ENCODE results near the gene DCAF11. TPM values are rescaled to one million over a fixed set of nuclear protein-coding genes. Genes with fewer than 3 reads are reported as not detected.

The DCAF11 gene
- total and polyA plus RNA-seq, 2 of the 13 experiments (the other 11 are each of a cell fraction or from before 2014, with no cell fraction given) = 150 to 257 TPM

DNA sequence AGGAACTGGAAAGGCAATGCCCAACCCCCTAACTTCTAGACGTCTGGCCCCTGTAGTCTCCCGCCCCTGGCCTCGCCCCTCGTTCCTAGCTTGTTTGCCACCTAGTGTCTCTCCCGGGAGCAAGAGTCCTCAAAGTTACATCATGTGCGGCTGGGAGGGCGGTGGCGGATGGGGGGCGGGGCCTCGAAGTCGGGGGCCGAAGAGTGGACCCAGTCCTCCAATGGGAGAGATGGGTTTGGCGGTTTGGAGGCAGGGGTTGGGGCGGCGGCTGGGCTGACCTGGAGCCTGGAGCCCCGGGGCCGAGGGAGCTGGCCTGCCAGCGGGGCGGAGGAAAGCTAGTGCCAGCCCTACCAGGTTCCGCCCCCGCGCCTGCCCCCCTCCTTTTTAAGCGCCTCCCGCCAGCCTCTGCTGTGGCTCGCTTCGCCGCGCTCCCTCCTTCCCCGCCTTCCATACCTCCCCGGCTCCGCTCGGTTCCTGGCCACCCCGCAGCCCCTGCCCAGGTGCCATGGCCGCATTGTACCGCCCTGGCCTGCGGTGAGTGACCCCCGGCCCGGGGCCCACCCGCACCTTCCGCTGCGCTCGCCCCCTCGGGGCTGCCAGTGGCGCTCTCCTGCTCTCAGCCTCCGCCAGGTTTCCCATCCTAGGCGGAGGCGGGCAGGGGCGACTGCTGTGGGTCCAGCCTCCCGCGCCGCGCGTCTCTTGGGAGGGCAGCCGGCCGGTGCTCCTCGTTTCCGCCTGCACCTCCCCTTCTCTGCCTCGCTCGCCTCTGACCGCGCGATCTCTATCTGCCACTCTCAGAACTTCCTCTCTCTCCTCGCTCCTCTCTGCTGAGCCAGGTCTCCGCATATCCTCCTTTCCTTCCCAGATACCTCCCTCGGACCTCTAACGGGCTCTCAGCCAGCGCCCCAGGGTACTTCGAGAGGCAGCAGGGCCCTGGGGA is 20.4 kb upstream of the DCAF11 start, which contains the start of gene PCK2 (continued):
- TF ChIP-seq, protein P1, sequence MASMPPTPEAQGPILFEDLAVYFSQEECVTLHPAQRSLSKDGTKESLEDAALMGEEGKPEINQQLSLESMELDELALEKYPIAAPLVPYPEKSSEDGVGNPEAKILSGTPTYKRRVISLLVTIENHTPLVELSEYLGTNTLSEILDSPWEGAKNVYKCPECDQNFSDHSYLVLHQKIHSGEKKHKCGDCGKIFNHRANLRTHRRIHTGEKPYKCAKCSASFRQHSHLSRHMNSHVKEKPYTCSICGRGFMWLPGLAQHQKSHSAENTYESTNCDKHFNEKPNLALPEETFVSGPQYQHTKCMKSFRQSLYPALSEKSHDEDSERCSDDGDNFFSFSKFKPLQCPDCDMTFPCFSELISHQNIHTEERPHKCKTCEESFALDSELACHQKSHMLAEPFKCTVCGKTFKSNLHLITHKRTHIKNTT (CRISPR knock-in tag; IDR thresholded peaks at IDR 0.05) = peak; percentile 92; the same call in 1 of the 2 replicates
- TF ChIP-seq, protein P2, sequence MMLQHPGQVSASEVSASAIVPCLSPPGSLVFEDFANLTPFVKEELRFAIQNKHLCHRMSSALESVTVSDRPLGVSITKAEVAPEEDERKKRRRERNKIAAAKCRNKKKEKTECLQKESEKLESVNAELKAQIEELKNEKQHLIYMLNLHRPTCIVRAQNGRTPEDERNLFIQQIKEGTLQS (CRISPR knock-in tag; IDR thresholded peaks at IDR 0.05) = peak; percentile 66
- TF ChIP-seq HOXA3 (CRISPR knock-in tag; IDR thresholded peaks at IDR 0.05) (peak; percentile 79), GATA4 (IDR thresholded peaks at IDR 0.05; ENCODE audit: borderline replicate concordance, low read depth) (peak; percentile 97), ZNF557 (CRISPR knock-in tag; IDR thresholded peaks at IDR 0.05) (peak; percentile 80), PAX8 (CRISPR knock-in tag; IDR thresholded peaks at IDR 0.05; ENCODE audit: borderline replicate concordance) (peak; percentile 91; the same call in 1 of the 2 replicates), ZSCAN22 (CRISPR knock-in tag; IDR thresholded peaks at IDR 0.05) (no peak), TOPORS (CRISPR knock-in tag; IDR thresholded peaks at IDR 0.05) (peak; percentile 96), ZNF619 (CRISPR knock-in tag; IDR thresholded peaks at IDR 0.05) (peak; percentile 88; the same call in 1 of the 2 replicates), GZF1 (CRISPR knock-in tag; IDR thresholded peaks at IDR 0.05) (peak; percentile 94), POGZ (CRISPR knock-in tag; IDR thresholded peaks at IDR 0.05) (peak; percentile 81), ZNF777 (CRISPR knock-in tag; IDR thresholded peaks at IDR 0.05) (peak; percentile 91), ZNF746 (CRISPR knock-in tag; IDR thresholded peaks at IDR 0.05) (no peak), NFKBIZ (CRISPR knock-in tag; IDR thresholded peaks at IDR 0.05) (peak; percentile 96), ZNF883 (CRISPR knock-in tag; IDR thresholded peaks at IDR 0.05; ENCODE audit: not compliant biosample characterization) (peak; percentile 99), ONECUT2 (CRISPR knock-in tag; IDR thresholded peaks at IDR 0.05) (peak; percentile 68; the same call in 1 of the 2 replicates), PPARG (CRISPR knock-in tag; conservative IDR thresholded peaks at IDR 0.05) (peak; percentile 75)
- TF ChIP-seq, protein P3, sequence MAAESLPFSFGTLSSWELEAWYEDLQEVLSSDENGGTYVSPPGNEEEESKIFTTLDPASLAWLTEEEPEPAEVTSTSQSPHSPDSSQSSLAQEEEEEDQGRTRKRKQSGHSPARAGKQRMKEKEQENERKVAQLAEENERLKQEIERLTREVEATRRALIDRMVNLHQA (CRISPR knock-in tag; IDR thresholded peaks at IDR 0.05) = no peak
- TF ChIP-seq, protein P4, sequence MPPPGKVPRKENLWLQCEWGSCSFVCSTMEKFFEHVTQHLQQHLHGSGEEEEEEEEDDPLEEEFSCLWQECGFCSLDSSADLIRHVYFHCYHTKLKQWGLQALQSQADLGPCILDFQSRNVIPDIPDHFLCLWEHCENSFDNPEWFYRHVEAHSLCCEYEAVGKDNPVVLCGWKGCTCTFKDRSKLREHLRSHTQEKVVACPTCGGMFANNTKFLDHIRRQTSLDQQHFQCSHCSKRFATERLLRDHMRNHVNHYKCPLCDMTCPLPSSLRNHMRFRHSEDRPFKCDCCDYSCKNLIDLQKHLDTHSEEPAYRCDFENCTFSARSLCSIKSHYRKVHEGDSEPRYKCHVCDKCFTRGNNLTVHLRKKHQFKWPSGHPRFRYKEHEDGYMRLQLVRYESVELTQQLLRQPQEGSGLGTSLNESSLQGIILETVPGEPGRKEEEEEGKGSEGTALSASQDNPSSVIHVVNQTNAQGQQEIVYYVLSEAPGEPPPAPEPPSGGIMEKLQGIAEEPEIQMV (CRISPR knock-in tag; IDR thresholded peaks at IDR 0.05; ENCODE audit: low read depth) = peak; percentile 90; the same call in 1 of the 2 replicates
- TF ChIP-seq, protein P5, sequence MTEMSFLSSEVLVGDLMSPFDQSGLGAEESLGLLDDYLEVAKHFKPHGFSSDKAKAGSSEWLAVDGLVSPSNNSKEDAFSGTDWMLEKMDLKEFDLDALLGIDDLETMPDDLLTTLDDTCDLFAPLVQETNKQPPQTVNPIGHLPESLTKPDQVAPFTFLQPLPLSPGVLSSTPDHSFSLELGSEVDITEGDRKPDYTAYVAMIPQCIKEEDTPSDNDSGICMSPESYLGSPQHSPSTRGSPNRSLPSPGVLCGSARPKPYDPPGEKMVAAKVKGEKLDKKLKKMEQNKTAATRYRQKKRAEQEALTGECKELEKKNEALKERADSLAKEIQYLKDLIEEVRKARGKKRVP (CRISPR knock-in tag; IDR thresholded peaks at IDR 0.05) = peak in 1 of 2 experiments; percentile 82; a peak in 1 of 4 replicates
- TF ChIP-seq, protein P6, sequence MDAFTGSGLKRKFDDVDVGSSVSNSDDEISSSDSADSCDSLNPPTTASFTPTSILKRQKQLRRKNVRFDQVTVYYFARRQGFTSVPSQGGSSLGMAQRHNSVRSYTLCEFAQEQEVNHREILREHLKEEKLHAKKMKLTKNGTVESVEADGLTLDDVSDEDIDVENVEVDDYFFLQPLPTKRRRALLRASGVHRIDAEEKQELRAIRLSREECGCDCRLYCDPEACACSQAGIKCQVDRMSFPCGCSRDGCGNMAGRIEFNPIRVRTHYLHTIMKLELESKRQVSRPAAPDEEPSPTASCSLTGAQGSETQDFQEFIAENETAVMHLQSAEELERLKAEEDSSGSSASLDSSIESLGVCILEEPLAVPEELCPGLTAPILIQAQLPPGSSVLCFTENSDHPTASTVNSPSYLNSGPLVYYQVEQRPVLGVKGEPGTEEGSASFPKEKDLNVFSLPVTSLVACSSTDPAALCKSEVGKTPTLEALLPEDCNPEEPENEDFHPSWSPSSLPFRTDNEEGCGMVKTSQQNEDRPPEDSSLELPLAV (CRISPR knock-in tag; conservative IDR thresholded peaks at IDR 0.05; ENCODE audit: low read depth) = no peak
- TF ChIP-seq, protein P7, sequence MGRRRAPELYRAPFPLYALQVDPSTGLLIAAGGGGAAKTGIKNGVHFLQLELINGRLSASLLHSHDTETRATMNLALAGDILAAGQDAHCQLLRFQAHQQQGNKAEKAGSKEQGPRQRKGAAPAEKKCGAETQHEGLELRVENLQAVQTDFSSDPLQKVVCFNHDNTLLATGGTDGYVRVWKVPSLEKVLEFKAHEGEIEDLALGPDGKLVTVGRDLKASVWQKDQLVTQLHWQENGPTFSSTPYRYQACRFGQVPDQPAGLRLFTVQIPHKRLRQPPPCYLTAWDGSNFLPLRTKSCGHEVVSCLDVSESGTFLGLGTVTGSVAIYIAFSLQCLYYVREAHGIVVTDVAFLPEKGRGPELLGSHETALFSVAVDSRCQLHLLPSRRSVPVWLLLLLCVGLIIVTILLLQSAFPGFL (CRISPR knock-in tag; IDR thresholded peaks at IDR 0.05) = peak; percentile 95
